ENCODE measurements around the gene ZNF407.

Gene ZNF407

DNA sequence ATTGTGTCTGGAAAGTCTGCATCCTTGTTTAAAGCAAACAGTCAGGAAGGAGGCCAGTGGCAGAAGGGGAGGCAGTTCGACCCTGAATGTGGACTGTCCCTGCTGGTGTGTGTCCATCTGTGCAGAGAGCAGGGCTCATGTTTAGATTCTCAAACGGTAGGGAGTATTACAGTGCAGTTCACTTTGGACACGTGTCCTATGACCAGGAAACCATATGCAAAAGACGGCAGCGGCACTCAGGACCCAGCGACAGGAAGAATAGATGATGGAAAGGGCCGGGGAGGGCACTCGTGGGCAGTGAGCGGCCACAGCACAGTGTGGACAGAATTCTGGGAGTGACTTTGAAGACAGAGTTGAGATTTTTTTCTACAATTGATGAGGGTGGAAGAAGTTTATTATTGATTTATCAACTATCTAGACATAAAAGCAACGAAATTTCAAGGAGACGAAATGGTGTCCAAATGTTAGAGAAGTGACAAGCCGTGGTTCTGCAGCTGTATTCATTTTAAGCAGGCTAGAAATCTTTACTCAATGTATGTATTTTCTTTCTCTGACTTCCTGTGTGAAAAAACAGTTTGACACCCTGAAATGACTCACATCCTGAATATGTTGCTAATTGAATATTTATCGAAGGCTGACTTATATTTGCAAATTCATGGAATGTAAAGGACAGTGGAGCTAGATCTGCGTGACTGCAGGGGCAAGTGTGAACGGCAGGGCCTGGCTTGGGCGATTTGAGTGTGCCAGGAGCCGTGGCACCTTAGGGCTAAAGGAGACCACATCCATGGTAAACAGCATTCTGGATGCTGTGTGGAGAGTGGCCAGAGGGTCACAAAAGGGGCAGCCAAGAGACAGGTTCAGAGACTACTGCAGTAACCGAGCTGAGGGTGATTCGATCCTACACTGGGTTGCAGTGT, 397.1 kb downstream of the ZNF407 start:
- no peak overlapping the region for H3K4me3 ChIP-seq (ENCODE audit: control insufficient read depth, low read depth, low read length)
- TF ChIP-seq CTCF (conservative IDR thresholded peaks at IDR 0.05; ENCODE audit: control insufficient read depth, insufficient read depth, low read depth, low read length) = no peak
- DNase-seq (ENCODE audit: low read depth) = no peak

DNA sequence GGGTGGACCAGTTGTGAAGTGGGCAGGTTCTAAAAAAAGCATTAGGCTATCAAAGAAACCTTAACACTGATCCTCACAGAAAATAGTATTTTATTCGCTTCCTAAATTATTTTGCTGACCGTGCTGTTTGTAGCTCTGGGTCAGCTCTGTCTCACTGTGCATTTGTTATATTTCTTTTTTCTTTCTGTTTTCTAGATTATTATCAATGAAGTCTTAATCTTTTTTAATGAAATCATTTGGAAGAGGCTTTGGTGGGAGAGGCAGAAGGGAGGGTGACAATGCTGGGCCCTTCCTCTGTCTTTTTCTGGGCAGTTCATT, 397.7 kb downstream of the ZNF407 start:
- TF ChIP-seq CTCF (conservative IDR thresholded peaks at IDR 0.05; ENCODE audit: control insufficient read depth, insufficient read depth, low read depth, low read length) = no peak
- no peak overlapping the region for H3K4me3 ChIP-seq (ENCODE audit: control insufficient read depth, low read depth, low read length)
- DNase-seq (ENCODE audit: low read depth) = no peak

DNA sequence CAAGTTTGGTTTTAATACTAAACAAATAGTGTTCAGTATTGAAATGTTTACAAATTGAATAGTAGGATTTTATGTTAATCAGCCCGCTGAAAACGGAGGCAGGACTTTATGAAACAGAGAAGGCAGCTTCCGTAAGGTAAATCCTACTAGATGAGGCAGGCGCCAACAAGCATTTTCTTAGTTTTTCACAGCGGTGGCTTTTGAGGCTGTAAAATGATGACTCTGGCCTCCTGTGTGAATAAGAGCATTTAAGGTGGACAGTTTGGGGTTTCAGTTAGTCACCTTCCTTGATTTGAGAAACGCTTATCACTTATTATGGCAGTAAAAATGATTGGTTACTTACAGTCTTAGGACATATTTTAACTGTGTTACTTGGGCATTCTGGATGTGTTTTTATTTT, 398.4 kb downstream of the ZNF407 start:
- no peak overlapping the region for H3K4me3 ChIP-seq (ENCODE audit: control insufficient read depth, low read depth, low read length)
- no peak for TF ChIP-seq CTCF (conservative IDR thresholded peaks at IDR 0.05; ENCODE audit: control insufficient read depth, insufficient read depth, low read depth, low read length)
- DNase-seq (ENCODE audit: low read depth) = no peak

DNA sequence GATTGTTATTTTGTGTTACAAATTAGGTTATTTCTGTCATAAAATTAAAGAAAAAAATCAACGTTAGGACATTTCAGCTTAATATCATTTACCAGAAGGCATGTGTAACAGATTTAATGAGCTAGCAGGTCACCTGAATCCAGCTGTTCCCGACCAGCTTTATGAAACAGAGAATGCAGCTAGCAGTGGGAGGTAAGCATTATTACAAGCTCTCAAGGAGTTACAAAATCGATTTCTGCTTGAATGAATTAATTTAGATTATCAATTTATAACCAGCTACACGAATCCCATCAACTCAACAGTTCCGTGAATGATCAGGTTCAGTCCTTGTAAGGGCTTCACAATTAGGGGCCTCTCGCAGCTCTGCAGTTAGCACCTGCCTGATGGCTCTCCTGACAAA, 399.3 kb downstream of the ZNF407 start:
- no peak for TF ChIP-seq CTCF (conservative IDR thresholded peaks at IDR 0.05; ENCODE audit: control insufficient read depth, insufficient read depth, low read depth, low read length)
- DNase-seq (ENCODE audit: low read depth) = no peak

GRCh38 chr18:75000920-75001319, 403.2 kb downstream of the ZNF407 start:
- no peak for DNase-seq (ENCODE audit: low read depth)
- TF ChIP-seq CTCF (conservative IDR thresholded peaks at IDR 0.05; ENCODE audit: control insufficient read depth, insufficient read depth, low read depth, low read length) = no peak

More for the DNA sequence above, 399.3 kb downstream of the ZNF407 start:
- H3K4me3 ChIP-seq (ENCODE audit: control insufficient read depth, low read depth, low read length) = no peak overlapping the region

DNA sequence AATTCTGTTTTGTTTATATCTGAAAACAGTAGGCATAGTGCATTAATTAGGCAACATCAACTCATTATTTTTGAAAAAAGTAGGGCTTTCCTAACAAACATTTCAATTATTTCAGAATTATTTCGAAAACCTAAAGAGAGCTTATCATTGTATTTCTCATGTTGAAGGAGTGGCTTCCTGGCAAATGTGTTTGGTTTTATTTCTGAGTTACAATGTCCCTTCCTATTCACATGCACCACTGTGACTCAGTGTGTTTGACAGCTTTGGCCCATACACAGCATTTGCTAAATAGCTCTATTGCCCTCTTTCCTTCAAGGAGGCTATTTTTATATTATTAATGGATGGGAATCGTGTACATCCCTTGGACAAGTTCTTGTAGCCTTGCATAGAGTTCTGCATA, 405.4 kb downstream of the ZNF407 start:
- TF ChIP-seq CTCF (conservative IDR thresholded peaks at IDR 0.05; ENCODE audit: control insufficient read depth, insufficient read depth, low read depth, low read length) = no peak
- H3K4me3 ChIP-seq (ENCODE audit: control insufficient read depth, low read depth, low read length) = no peak overlapping the region
- peak; percentile 23 for DNase-seq (ENCODE audit: low read depth)

More at GRCh38 chr18:75000920-75001319, 403.2 kb downstream of the ZNF407 start:
- H3K4me3 ChIP-seq (ENCODE audit: control insufficient read depth, low read depth, low read length) = no peak overlapping the region

All from fibroblast of mammary gland (primary cell).